Activated B cell treated with CpG ODN at 0.5 μM for 24 hours (primary cell): ENCODE measurements around the gene STX18. TPM values are rescaled to one million over a fixed set of nuclear protein-coding genes. Genes with fewer than 3 reads are reported as not detected.

Experiments used
- ATAC-seq: fragments of 200-7000 bp; cut with Tn5 transposase; one replicate; pipeline ENCODE4 v1.10.0; 2021; ENCODE audit warnings: low read depth, mild to moderate bottlenecking, moderate library complexity
- CTCF ChIA-PET: fragments of 350-600 bp; sonication (Branson Sonifier 250); formaldehyde crosslinking; loops from one replicate; lab custom pipeline; 2021; ENCODE audit warnings: antibody characterized with exemption; lab: Charles Lee
- POLR2A ChIA-PET: fragments of 350-600 bp; sonication (Branson Sonifier 250); formaldehyde crosslinking; loops from one replicate; lab custom pipeline; 2021; ENCODE audit warnings: antibody characterized with exemption; lab: Charles Lee
- DNase-seq: peaks from one replicate; pipeline ENCODE4 v3.0.0; 2022
- H3K27ac Mint-ChIP-seq: one replicate; pipeline ENCODE4 v1.8.0; 2020; ENCODE audit warnings: mixed read lengths
- H3K27me3 Mint-ChIP-seq: one replicate; pipeline ENCODE4 v1.8.0; 2021; ENCODE audit warnings: mixed read lengths
- H3K36me3 Mint-ChIP-seq: one replicate; pipeline ENCODE4 v1.8.0; 2021; ENCODE audit warnings: low read depth, mixed read lengths
- H3K4me1 Mint-ChIP-seq: one replicate; pipeline ENCODE4 v1.8.0; 2021; ENCODE audit warnings: mixed read lengths
- H3K4me3 Mint-ChIP-seq: one replicate; pipeline ENCODE4 v1.8.0; 2020; ENCODE audit warnings: mild to moderate bottlenecking, mixed read lengths
- H3K9me3 Mint-ChIP-seq: one replicate; pipeline ENCODE4 v1.8.0; 2020; ENCODE audit warnings: mixed read lengths
- intact Hi-C: fragments of 100-400 bp; cut with micrococcal nuclease; formaldehyde crosslinking; loops from one replicate; pipeline ENCODE4 v1.15.1; 2024
- total RNA-seq: library from RNA; stranded (reverse); gene quantifications from 2 replicates; pipeline ENCODE4 v1.2.3, GENCODE V29; 2022
- TF ChIP-seq, protein P1 (sequence below): fragments of 200-600 bp; IDR thresholded peaks from one replicate; pipeline ENCODE4 v1.8.0; 2022; ENCODE audit warnings: antibody characterized with exemption, mild to moderate bottlenecking

STX18 gene
- total RNA-seq, 1 donor from 2014 or later = 27.1 TPM

DNA sequence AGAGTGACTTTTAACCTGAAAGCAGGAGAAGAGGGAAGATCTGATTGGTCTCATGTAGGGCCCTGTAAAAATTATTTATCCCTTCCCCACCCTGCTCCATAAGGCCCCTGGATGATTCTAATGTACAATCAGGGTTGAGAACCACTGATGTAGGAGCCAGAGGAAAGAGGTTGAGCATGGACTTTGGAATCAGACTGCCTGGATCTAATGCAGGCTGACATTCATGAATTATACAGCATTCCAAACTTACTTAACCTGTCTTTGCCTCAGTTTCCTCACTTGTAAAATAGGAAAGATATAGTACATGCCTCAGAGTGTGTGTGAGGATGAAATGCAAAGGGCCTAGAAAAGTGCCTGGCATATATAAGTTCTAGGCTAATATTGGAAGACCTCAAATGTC lies 47.0 kb downstream of the STX18 start:
- ATAC-seq (no peak), DNase-seq (no peak)
- ChIA-PET POLR2A (no interaction called here), CTCF (no interaction called here)
- Mint-ChIP-seq H3K27ac (no peak overlapping the region), H3K4me3 (no peak overlapping the region), H3K4me1 (peaks cover 21% of the 10 kb centered on the region), H3K36me3 (no peaks in the 10 kb centered on the region), H3K9me3 (no peaks in the 10 kb centered on the region), H3K27me3 (no peaks in the 10 kb centered on the region)
- intact Hi-C loops = no loop called here
- TF ChIP-seq, protein P1, sequence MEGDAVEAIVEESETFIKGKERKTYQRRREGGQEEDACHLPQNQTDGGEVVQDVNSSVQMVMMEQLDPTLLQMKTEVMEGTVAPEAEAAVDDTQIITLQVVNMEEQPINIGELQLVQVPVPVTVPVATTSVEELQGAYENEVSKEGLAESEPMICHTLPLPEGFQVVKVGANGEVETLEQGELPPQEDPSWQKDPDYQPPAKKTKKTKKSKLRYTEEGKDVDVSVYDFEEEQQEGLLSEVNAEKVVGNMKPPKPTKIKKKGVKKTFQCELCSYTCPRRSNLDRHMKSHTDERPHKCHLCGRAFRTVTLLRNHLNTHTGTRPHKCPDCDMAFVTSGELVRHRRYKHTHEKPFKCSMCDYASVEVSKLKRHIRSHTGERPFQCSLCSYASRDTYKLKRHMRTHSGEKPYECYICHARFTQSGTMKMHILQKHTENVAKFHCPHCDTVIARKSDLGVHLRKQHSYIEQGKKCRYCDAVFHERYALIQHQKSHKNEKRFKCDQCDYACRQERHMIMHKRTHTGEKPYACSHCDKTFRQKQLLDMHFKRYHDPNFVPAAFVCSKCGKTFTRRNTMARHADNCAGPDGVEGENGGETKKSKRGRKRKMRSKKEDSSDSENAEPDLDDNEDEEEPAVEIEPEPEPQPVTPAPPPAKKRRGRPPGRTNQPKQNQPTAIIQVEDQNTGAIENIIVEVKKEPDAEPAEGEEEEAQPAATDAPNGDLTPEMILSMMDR = no peak

DNA sequence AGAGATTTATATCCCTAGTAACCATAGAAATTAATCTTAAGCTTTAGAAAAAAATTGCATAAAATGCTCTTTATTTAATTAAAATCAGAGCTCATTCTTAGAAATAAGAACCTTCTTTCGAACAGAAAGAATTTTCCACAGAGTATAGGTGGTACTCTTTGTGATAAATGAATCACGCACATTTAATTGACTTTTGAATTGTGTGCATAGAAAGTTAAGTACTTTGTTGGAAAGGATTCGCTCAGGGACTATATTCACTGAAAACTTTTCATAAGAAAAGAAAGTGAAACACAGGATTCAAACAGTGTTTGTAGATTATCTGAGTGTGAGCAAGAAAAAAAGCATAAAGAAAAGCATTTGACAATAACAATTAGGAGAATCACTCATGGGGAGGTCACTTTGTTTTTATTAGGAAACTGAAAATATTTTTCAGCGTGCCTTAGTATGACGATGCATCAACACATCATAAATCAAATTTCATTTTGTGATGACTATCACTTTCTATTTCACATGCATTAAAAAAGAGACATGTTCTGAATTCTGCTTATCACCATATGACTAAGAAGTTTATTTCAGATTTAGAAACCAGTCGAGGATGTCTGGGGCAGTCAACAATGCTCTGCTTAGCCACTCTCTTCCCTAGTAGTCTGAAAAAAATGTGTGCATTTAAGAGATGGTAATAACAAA lies 49.5 kb downstream of the STX18 start:
- TF ChIP-seq, protein P1 = no peak
- POLR2A ChIA-PET = interaction anchor here (1.6 kb wide), 1 partner anchor 50 kb away, joined by 7 read pairs; the partner anchor contains the start of gene STX18
- peak overlapping the region; percentile 67 for H3K4me3 Mint-ChIP-seq
- H3K9me3 Mint-ChIP-seq = no peaks in the 10 kb centered on the region
- peaks cover 21% of the 10 kb centered on the region for H3K4me1 Mint-ChIP-seq
- intact Hi-C loops = loop anchor here (1.0 to 2.0 kb wide), 2 partner anchors 32 to 50 kb away; partner anchors contain the start of gene STX18
- DNase-seq (no peak), ATAC-seq (peak; percentile 56)
- peak overlapping the region; percentile 83 for H3K27ac Mint-ChIP-seq
- no peaks in the 10 kb centered on the region for H3K27me3 Mint-ChIP-seq
- no peaks in the 10 kb centered on the region for H3K36me3 Mint-ChIP-seq
- CTCF ChIA-PET = no interaction called here

DNA sequence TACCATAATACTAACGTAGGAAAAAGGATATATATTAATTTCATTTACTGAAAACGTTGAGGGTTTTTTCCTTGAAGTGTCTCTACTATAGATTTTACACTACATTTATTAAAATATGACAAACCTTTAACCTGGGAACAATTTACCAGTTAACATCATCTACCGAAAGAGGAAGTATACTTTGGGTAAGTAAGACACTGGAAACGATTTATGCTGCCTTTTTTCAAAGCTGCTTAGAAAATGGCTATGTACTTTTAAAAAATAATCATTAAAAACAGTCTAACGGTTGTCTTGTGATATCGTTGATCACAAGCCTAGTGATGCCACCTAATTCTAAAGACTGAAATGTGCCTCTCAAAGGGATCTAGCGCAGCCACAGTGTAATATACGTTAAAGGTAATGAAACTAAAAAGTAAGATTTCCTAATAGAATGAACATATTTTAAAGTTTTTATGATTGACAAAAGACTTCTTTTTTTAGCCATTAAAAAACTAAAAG lies 50.4 kb downstream of the STX18 start:
- no peak for DNase-seq
- H3K9me3 Mint-ChIP-seq = no peaks in the 10 kb centered on the region
- no peaks in the 10 kb centered on the region for H3K36me3 Mint-ChIP-seq
- intact Hi-C loops = no loop called here
- H3K27me3 Mint-ChIP-seq = no peaks in the 10 kb centered on the region
- CTCF ChIA-PET = no interaction called here
- TF ChIP-seq, protein P1 = no peak
- ATAC-seq = no peak
- peaks cover 21% of the 10 kb centered on the region for H3K4me1 Mint-ChIP-seq
- POLR2A ChIA-PET = interaction anchor here (1.6 kb wide), 1 partner anchor 51 kb away, joined by 7 read pairs; the partner anchor contains the start of gene STX18
- peak overlapping the region; percentile 83 for H3K27ac Mint-ChIP-seq
- H3K4me3 Mint-ChIP-seq = peak overlapping the region; percentile 66

DNA sequence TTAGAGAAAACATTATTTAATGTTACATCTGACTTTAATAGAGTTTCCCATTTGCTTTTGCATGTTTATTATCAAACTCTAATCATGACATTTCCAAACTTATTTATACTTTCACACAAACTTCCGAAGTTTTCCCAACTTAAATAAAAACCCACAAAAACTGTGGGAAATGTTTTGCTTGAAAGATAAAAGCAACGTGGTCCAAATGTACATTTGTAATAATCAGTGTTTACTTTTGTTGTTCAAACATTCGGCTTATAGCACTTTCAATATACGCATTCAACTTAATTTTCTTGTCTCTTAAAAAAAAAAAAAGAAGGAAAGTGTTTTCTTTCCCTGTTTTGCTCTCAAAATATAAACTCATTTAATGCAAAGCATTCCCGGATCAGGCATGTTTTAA lies 51.0 kb downstream of the STX18 start:
- no peak overlapping the region for H3K4me3 Mint-ChIP-seq
- intact Hi-C loops = no loop called here
- H3K27me3 Mint-ChIP-seq = no peaks in the 10 kb centered on the region
- POLR2A ChIA-PET = interaction anchor here (1.6 kb wide), 1 partner anchor 51 kb away, joined by 7 read pairs; the partner anchor contains the start of gene STX18
- no peak overlapping the region for H3K27ac Mint-ChIP-seq
- TF ChIP-seq, protein P1 = no peak
- H3K36me3 Mint-ChIP-seq = no peaks in the 10 kb centered on the region
- CTCF ChIA-PET = interaction anchor here (0.5 kb wide), 1 partner anchor 33 kb away, joined by 3 read pairs; no protein-coding TSS in a partner anchor
- no peaks in the 10 kb centered on the region for H3K9me3 Mint-ChIP-seq
- ATAC-seq = no peak
- peaks cover 21% of the 10 kb centered on the region for H3K4me1 Mint-ChIP-seq
- no peak for DNase-seq

DNA sequence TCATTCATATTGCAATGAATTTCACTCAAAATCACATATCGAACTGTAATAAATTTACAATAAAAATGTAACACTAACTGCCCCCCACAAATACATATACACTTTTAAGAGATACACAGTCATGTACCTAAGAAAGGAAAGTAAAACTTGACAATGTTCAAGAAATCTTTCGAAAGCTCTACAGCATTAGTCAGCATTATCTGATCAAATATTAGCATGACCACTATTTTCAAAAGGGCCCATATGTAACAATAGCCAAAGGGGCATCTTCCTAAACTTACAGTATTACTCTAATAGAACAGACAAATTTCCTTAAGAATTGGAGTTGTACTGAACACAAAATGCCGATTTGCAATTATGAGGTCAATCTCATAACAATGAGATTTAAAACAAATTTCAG lies 51.8 kb downstream of the STX18 start:
- ChIA-PET POLR2A (no interaction called here), CTCF (interaction anchor here (1.0 kb wide), 1 partner anchor 30 kb away, joined by 4 read pairs; no protein-coding TSS in a partner anchor)
- no peak overlapping the region for H3K4me3 Mint-ChIP-seq
- no peaks in the 10 kb centered on the region for H3K9me3 Mint-ChIP-seq
- no peak for ATAC-seq
- H3K36me3 Mint-ChIP-seq = no peaks in the 10 kb centered on the region
- H3K4me1 Mint-ChIP-seq = peaks cover 21% of the 10 kb centered on the region
- intact Hi-C loops = no loop called here
- TF ChIP-seq, protein P1 = no peak
- no peak overlapping the region for H3K27ac Mint-ChIP-seq
- no peaks in the 10 kb centered on the region for H3K27me3 Mint-ChIP-seq
- DNase-seq = no peak
